ENCODE measurements around the gene NARF. TPM values are rescaled to one million over a fixed set of nuclear protein-coding genes. Genes with fewer than 3 reads are reported as not detected.
"Not testable (repeated sequence)": the region's sequence is repeated elsewhere in the genome, so short reads cannot be mapped to it uniquely, and the experiment has no call there.

Gene NARF
- total and polyA plus RNA-seq, 2 donors (not counting 1 experiment from before 2014, with no cell fraction given) = 92.4 to 103 TPM

- peaks cover 34% of the 10 kb centered on the region for H3K79me2 ChIP-seq (ENCODE audit: control insufficient read depth, insufficient read depth, low read length)
- H3K36me3 ChIP-seq (replicated peaks in 1 of 2; ENCODE audit: control extremely low read depth in 1 of 2, control insufficient read depth in 1 of 2, extremely low read depth in 1 of 2, insufficient read depth in 2 of 2, low read length in 1 of 2); H3K9me3 ChIP-seq (ENCODE audit: control extremely low read depth in 1 of 3, control insufficient read depth in 2 of 3, insufficient read depth in 1 of 3, low read length in 2 of 3); POLR2A ChIA-PET; H3K9me3 Mint-ChIP-seq (ENCODE audit: insufficient read depth); H4K20me1 ChIP-seq (ENCODE audit: control insufficient read depth, insufficient read depth, low read length, poor library complexity, severe bottlenecking); H3K4me2 ChIP-seq (replicated peaks; ENCODE audit: low read depth, low read length, poor library complexity, severe bottlenecking); ATAC-seq (ENCODE audit: low read depth); DNase-seq; H3K27ac ChIP-seq (ENCODE audit: low read length in 2 of 2); intact Hi-C loops (cut with micrococcal nuclease); H3K9ac ChIP-seq (ENCODE audit: low read length); H3K4me3 Mint-ChIP-seq; H3K27ac Mint-ChIP-seq; H3K27me3 ChIP-seq (replicated peaks in 1 of 4; ENCODE audit: control extremely low read depth in 1 of 4, control insufficient read depth in 3 of 4, insufficient read depth in 4 of 4, low read length in 3 of 4); H3K27me3 Mint-ChIP-seq; H3K4me3 ChIP-seq (ENCODE audit: control extremely low read depth in 1 of 5, extremely low read depth in 1 of 5, insufficient read depth in 1 of 5, low read depth in 2 of 5, low read length in 4 of 5); H2AFZ ChIP-seq (ENCODE audit: insufficient read depth, low read depth, low read length, poor library complexity, severe bottlenecking); CTCF ChIA-PET: not testable (repeated sequence)
- peaks cover 21 to 28% of the 10 kb centered on the region in 2 donors for H3K4me1 ChIP-seq (ENCODE audit: control insufficient read depth in 2 of 2, insufficient read depth in 2 of 2, low read length in 2 of 2)
- peaks cover 35% of the 10 kb centered on the region for H3K4me1 Mint-ChIP-seq
- 95% methylated on average over 13 of the region's 21 CpGs for WGBS (ENCODE audit: insufficient coverage)
Observed at GRCh38 chr17:82453706-82454105, 4.8 kb upstream of the NARF start.

- CTCF ChIA-PET = interaction anchor here (0.8 to 2.1 kb wide), 3 partner anchors 8 to 52 kb away, joined by 3 to 8 read pairs (median 3); no protein-coding TSS in a partner anchor
- Histone ChIP-seq H3K4me2 (replicated peaks; ENCODE audit: low read depth, low read length, poor library complexity, severe bottlenecking) (peak overlapping the region; percentile 82), H3K4me1 (ENCODE audit: control insufficient read depth in 2 of 2, insufficient read depth in 2 of 2, low read length in 2 of 2) (peaks cover 13 to 19% of the 10 kb centered on the region in 2 donors), H2AFZ (ENCODE audit: insufficient read depth, low read depth, low read length, poor library complexity, severe bottlenecking) (peak overlapping the region; percentile 68), H3K27ac (ENCODE audit: low read length in 2 of 2) (peak overlapping the region; percentile 91 to 99), H3K9ac (ENCODE audit: low read length) (peak overlapping the region; percentile 97), H3K4me3 (ENCODE audit: control extremely low read depth in 1 of 5, extremely low read depth in 1 of 5, insufficient read depth in 1 of 5, low read depth in 2 of 5, low read length in 4 of 5) (peak overlapping the region; percentile 53 to 82 (median 74)), H3K9me3 (ENCODE audit: control extremely low read depth in 1 of 3, control insufficient read depth in 2 of 3, insufficient read depth in 1 of 3, low read length in 2 of 3) (peaks cover 0 to 4% (median 0%) of the 10 kb centered on the region in 3 donors), H3K27me3 (replicated peaks in 1 of 4; ENCODE audit: control extremely low read depth in 1 of 4, control insufficient read depth in 3 of 4, insufficient read depth in 4 of 4, low read length in 3 of 4) (no peaks in the 10 kb centered on the region), H3K79me2 (ENCODE audit: control insufficient read depth, insufficient read depth, low read length) (peaks cover 44% of the 10 kb centered on the region), H3K36me3 (replicated peaks in 1 of 2; ENCODE audit: control extremely low read depth in 1 of 2, control insufficient read depth in 1 of 2, extremely low read depth in 1 of 2, insufficient read depth in 2 of 2, low read length in 1 of 2) (peaks cover 1 to 17% of the 10 kb centered on the region in 2 experiments), H4K20me1 (ENCODE audit: control insufficient read depth, insufficient read depth, low read length, poor library complexity, severe bottlenecking) (peaks cover 15% of the 10 kb centered on the region)
- DNase-seq (no peak), ATAC-seq (ENCODE audit: low read depth) (no peak)
- H3K27me3 Mint-ChIP-seq = no peaks in the 10 kb centered on the region
- intact Hi-C loops (cut with micrococcal nuclease) = loop anchor here (5.0 kb wide), 1 partner anchor 295 kb away; the partner anchor contains the start of gene TBCD
- POLR2A ChIA-PET = interaction anchor here (0.9 to 2.9 kb wide), 3 partner anchors 8 to 80 kb away, joined by 4 to 24 read pairs (median 5); partner anchors contain the start of gene FOXK2
- TF ChIP-seq CTCF (IDR thresholded peaks at IDR 0.05) (no peak), EZH2 (IDR thresholded peaks at IDR 0.05; ENCODE audit: borderline replicate concordance, insufficient read depth, low read depth, low read length, poor library complexity, severe bottlenecking) (no peak)
- H3K9me3 Mint-ChIP-seq (ENCODE audit: insufficient read depth) = no peaks in the 10 kb centered on the region
- peak overlapping the region; percentile 90 for H3K27ac Mint-ChIP-seq
- H3K4me1 Mint-ChIP-seq = peaks cover 18% of the 10 kb centered on the region
- peak overlapping the region; percentile 81 for H3K4me3 Mint-ChIP-seq
- 98% methylated on average over 6 of the region's 10 CpGs for WGBS (ENCODE audit: insufficient coverage)
Observed at GRCh38 chr17:82457073-82457928, 1.2 kb upstream of the NARF start.
